Neutrophil (primary cell): Measurements from ENCODE around the gene TENM3.

ENCODE experiments used
- H3K27ac ChIP-seq: fragments of 200-600 bp; sonication (generic); 2 replicates; pipeline ENCODE4 v1.5.1; 2016; ENCODE audit warnings: mild to moderate bottlenecking, moderate library complexity
- H3K27me3 ChIP-seq: fragments of 200-600 bp; sonication (generic); 2 replicates; pipeline ENCODE4 v1.6.0; 2016; ENCODE audit warnings: mild to moderate bottlenecking
- H3K36me3 ChIP-seq: fragments of 200-600 bp; sonication (generic); 2 replicates; pipeline ENCODE4 v1.5.1; 2017
- H3K4me1 ChIP-seq, 2 experiments: fragments of 200-600 bp in 1 of 2; sonication (generic) in 1 of 2; 1 replicate in 1 of 2; 2 replicates in 1 of 2; pipeline versions ENCODE4 v1.5.1 to v1.6.1; 2013 to 2016; ENCODE audit warnings: low read depth in 1 of 2, low read length in 1 of 2, mild to moderate bottlenecking in 1 of 2, moderate library complexity in 1 of 2; ENCODE audit not compliant: control insufficient read depth in 1 of 2, insufficient read depth in 1 of 2
- H3K4me3 ChIP-seq, 2 experiments: fragments of 200-600 bp in 1 of 2; sonication (generic) in 1 of 2; 1 replicate in 1 of 2; 2 replicates in 1 of 2; pipeline ENCODE4 v1.5.1; 2013 to 2016; ENCODE audit warnings: low read depth in 1 of 2, low read length in 1 of 2, mild to moderate bottlenecking in 1 of 2, moderate library complexity in 1 of 2
- H3K9me3 ChIP-seq: fragments of 200-600 bp; sonication (generic); 2 replicates; pipeline ENCODE4 v1.5.1; 2016
- CTCF ChIP-seq: fragments of 200-600 bp; sonication (generic); IDR thresholded peaks from 2 replicates; pipeline ENCODE4 v1.5.1; 2016; ENCODE audit warnings: antibody characterized with exemption

TENM3 gene

DNA sequence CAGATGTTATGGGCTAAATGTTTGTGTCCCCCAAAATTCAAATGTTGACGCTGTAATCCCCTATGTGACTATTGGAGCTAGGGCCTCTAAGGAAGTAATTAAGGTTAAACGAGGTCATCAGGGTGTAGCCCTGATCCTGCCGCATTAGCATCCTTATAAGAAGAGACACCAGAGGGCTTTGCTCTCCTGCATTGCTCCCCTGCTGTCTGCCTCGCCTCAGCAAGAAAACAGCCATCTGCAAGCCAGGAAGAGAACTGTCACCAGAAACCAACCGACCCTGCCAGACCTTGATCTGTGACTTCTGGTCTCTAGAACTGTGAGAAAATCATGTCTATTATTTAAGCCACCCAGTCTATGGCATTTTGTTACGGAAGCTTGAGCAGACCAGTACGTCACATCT, 342.1 kb downstream of the TENM3 start:
- H3K9me3 ChIP-seq: no peaks in the 10 kb centered on the region
- no peaks in the 10 kb centered on the region for H3K36me3 ChIP-seq
- H3K27me3 ChIP-seq: no peaks in the 10 kb centered on the region
- no peaks in the 10 kb centered on the region for H3K4me1 ChIP-seq
- H3K4me3 ChIP-seq: no peak overlapping the region
- no peak overlapping the region for H3K27ac ChIP-seq
- no peak for TF ChIP-seq CTCF

- Histone ChIP-seq H3K27ac (no peak overlapping the region), H3K36me3 (no peaks in the 10 kb centered on the region), H3K4me3 (no peak overlapping the region), H3K27me3 (no peaks in the 10 kb centered on the region), H3K9me3 (no peaks in the 10 kb centered on the region), H3K4me1 (no peaks in the 10 kb centered on the region)
- TF ChIP-seq CTCF: no peak
These were observed 345.9 kb downstream of the TENM3 start for GRCh38 chr4:182589100-182589499.

- H3K27me3 ChIP-seq: no peaks in the 10 kb centered on the region
- H3K27ac ChIP-seq: no peak overlapping the region
- no peak overlapping the region for H3K4me3 ChIP-seq
- no peaks in the 10 kb centered on the region for H3K4me1 ChIP-seq
- no peaks in the 10 kb centered on the region for H3K36me3 ChIP-seq
- TF ChIP-seq CTCF: no peak
- H3K9me3 ChIP-seq: no peaks in the 10 kb centered on the region
These were observed 350.2 kb downstream of the TENM3 start for GRCh38 chr4:182593402-182593801.

DNA sequence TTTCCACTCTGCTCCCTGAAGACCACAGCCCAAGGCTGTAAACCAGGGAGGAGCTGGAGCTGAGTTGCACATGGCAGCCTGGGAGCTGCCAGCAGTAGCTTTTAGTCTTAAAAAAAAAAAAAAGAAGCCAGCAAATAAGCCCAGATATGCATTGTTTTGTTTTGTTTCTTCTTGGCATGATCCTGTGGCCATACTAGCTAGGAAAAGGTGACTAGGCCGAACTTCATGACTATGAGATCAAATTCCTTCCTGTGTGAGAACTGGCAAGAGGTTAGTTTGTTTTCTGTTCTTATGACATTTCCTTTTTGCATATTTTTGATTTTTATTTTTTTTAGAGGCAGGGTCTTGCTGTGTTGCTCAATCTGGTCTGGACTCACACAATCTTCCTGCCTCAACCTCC, 350.7 kb downstream of the TENM3 start:
- Histone ChIP-seq H3K36me3 (no peaks in the 10 kb centered on the region), H3K4me1 (no peaks in the 10 kb centered on the region), H3K4me3 (no peak overlapping the region), H3K9me3 (no peaks in the 10 kb centered on the region), H3K27me3 (no peaks in the 10 kb centered on the region), H3K27ac (no peak overlapping the region)
- no peak for TF ChIP-seq CTCF

DNA sequence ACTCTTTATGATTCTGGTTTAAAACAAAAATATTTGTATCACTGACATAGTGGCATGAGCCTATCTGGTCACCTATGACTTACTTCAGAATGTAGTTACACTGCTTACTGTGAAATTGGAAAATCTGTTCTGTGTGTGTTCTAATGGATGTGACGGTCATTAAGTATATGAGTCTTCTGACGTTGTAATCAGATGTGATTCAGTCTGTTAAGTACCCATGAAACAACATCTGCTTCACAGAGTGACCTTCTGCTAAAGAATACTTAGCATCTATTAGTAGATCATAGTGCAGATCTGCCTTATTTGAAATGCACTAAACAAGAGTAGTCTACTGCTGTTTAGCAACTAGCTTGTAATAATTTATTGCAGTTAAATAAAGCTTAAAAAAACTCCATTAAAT, 356.9 kb downstream of the TENM3 start:
- Histone ChIP-seq H3K4me3 (no peak overlapping the region), H3K9me3 (no peaks in the 10 kb centered on the region), H3K27me3 (no peaks in the 10 kb centered on the region), H3K27ac (no peak overlapping the region), H3K4me1 (no peaks in the 10 kb centered on the region), H3K36me3 (no peaks in the 10 kb centered on the region)
- no peak for TF ChIP-seq CTCF

GRCh38 chr4:182600856-182601255, 357.7 kb downstream of the TENM3 start:
- Histone ChIP-seq H3K4me1 (no peaks in the 10 kb centered on the region), H3K36me3 (no peaks in the 10 kb centered on the region), H3K27me3 (no peaks in the 10 kb centered on the region), H3K27ac (no peak overlapping the region), H3K4me3 (no peak overlapping the region), H3K9me3 (no peaks in the 10 kb centered on the region)
- no peak for TF ChIP-seq CTCF
